HG03520 (cell line): ENCODE results near the gene NANP.

Experiments used
- ATAC-seq: cut with Tn5 transposase; IDR thresholded peaks from one replicate; pipeline ENCODE4 v1.9.1; 2021; ENCODE audit warnings: mild to moderate bottlenecking, moderate library complexity; ENCODE audit not compliant: unreplicated experiment

Gene NANP

DNA sequence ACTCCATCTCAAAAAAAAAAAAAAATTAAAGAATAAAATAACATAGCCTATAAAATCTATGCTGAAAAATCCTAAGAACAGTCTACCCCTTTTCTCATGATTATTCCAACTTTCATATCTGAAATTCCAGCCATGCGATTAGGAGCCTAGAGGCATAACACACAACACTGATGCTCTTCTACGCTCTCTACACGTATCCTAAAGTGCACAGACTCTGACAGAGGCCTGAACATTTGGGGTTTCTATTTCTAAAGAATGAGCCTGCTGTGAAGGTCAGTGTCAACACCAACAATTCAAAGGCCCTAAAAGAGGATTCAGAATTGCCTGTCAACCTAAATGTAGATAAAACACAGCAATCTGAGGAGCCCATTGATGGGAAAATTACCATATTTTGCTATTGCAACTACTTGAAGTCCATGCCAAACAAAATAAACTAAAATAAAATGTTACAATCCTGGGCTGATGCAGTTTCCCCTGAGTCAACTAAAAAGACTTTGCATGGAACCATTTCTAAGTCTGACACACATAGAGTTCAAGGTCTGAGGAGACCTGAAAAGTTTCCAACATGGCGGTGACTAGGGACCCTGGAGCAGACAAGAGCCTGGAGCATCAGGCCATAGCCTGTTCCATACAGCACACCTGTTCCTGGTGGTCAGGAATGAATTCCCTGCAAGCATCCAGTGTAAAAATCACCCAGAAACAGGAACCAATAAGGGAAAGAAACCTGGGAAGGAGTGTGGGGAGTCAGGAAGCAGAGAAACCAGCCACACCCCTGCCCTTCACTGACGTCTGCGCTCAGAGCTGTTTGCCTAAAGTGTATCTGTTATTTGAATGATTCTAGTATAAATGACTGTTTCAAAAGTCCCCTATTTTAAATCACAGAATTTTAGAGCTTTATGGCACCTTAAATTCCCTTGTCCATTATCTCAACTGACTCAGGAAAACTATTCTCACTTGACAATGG, 50.2 kb downstream of the NANP start:
- ATAC-seq, result no peak

DNA sequence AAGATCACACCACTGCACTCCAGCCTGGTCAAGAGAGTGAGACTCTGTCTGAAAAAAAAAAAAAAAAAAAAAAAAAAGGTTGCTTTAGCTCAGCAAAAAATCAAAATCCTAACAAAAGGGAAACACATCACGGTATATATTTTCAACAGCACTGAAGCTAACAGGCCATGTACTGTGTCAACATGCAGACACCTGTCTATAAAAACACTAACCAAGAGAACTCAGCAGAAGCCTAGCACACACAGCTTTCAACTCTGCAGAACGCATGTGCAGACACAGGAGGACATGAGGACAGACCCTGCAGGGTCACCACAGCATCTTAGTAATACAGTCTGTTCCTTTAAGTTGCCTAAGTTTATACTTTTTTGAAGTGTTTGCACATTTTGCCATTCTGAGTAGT, 52.0 kb downstream of the NANP start:
- ATAC-seq, result no peak

DNA sequence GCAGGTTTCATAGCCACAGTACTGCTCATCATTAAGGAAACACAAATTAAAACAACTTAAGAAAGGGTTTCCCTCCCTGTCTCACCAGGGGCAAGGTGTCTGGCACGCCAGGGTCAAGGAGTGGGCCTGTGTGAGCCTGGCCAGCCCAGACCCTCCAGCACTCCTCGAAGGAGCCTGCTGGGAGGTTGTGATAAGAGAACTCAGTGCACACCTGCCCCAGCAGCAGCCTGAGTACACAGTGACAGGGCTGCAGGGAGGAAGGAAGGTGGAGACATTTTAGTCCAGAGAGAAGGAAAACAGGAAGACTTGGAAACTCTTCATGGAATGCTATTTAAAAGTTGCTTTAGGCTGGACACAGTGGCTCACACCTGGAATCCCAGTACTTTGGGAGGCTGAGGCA, 52.6 kb downstream of the NANP start:
- ATAC-seq, result no peak

DNA sequence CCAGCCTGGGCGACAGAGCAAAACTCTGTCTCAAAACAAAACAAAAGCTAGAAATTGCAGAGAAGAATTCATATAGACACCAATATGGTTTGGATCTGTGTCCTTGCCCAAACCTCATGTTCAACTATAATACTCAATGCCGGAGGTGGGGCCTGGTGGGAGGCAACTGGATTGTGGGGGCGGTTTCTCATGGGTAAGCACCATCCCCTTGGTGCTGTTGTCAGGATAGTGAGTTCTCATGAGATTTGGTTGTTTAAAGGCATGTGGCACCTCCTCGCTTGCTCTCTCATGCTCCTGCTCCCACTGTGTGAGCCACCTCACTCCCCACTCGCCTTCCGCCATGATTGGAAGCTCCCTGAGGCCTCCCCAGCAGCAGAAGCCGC, 53.7 kb downstream of the NANP start:
- no peak for ATAC-seq

DNA sequence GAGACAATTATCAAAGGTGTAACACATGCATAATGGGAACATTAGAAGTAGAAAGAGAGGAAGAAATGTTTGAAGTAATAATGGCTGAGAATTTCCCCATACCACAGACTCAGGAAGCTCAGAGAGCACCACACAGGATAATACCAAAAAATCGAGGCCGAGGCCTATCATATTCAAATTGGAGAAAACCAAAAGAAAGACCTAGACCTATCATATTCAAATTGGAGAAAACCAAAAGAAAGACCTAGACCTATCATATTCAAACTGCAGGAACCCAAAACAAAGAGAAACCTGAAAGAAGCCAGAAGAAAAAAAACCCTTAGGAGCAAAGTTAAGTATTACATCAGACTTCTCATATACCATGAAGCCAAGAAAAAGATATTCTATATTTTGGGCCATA, 56.5 kb downstream of the NANP start:
- ATAC-seq, result no peak

DNA sequence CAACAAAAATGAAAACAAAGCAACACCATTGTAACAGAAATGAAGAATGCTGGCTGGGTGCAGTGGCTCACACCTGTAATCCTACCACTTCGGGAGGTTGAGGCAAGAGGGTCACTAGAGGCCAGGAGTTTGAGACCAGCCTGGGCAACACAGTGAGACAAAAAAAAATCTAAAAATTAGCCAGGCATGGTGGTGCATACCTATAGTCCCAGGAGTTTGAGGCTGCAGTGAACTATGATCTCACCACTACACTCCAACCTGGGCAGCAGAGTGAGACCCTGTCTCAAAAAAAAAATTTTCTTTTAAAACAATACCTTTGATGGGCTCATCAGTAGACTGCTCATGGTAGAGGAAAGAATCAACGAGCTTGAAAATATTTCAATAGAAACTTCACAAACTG, 57.0 kb downstream of the NANP start:
- ATAC-seq, result no peak

DNA sequence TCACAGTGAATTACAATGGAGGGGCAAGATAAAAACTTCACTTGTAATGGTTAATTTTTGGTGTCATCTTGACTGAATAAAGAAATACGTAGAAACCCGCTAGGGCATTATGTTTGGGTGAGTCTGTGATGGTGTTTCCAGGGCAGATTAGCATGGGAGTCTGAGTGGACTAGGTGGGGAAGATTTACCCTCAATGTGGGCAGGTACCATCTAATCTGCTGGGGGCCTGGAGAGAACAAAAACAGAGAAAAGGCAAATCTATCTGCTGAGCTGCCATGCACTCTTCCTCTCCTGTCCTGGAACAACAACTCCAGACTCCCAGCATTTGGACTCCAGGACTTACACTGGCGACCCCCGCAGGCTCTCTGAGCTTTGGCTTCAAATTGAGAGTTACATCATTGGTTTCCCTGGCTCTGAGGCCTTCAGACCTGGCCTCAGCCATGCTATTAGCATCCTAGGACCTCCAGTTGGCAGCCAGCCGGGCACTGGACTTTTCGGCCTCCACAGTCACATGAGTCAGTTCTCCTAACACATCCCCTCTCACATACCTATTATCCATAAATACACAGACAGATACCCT, 58.1 kb downstream of the NANP start:
- no peak for ATAC-seq

DNA sequence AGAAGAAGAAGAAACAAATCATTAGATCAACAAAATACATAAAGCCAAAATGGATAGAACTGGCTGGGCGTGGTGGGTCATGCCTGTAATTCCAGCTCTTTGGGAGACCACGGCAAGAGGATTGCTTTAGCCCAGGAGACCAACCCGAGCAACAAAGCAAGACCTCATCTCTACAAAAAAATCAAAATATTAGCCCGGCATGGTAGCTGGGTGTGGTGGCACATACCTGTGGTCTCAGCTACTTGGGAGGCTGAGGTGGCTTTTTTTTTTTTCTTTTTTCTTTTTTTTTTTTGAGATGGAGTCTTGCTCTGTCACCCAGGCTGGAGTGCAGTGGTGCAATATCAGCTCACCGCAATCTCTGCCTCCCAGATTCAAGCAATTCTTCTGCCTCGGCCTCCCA, 59.9 kb downstream of the NANP start:
- no peak for ATAC-seq

DNA sequence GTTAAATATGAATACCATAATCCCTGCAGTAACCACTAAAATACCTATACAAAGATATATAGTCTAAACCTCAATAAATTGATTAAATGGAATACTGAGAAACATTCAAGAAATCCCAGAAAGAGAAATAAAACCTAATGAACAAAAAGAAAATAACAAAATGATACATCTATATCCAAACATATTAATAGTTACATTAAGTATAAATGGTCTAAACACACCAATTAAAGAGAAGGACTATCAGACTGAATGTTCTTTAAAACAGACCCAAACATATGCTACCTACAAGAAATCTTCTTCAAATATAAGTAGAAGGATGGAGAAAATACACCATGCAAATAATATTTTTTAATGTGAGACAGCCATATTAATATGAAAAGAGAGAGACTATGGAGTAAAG, 60.5 kb downstream of the NANP start:
- ATAC-seq, result no peak
